Panc1 (cell line): ENCODE data around the gene LITAFD.

Experiments
- SIN3A ChIP-seq: IDR thresholded peaks from 2 replicates; pipeline ENCODE4 v1.6.1; 2012; ENCODE audit warnings: low read depth, mild to moderate bottlenecking, low read length, moderate library complexity, borderline replicate concordance; ENCODE audit not compliant: insufficient read depth
- TF ChIP-seq, protein P1 (sequence below): fragments of 450-650 bp; IDR thresholded peaks from 2 replicates; pipeline ENCODE4 v1.5.1; 2017; ENCODE audit warnings: mild to moderate bottlenecking
- TF ChIP-seq, protein P2 (sequence below), 2 experiments: IDR thresholded peaks; 2 replicates each; pipeline ENCODE4 v1.6.1; 2011 to 2012; ENCODE audit warnings: low read depth in 2 of 2, control low read depth in 1 of 2, low read length in 1 of 2, mild to moderate bottlenecking in 1 of 2, moderate library complexity in 1 of 2; ENCODE audit not compliant: insufficient read depth in 1 of 2

DNA sequence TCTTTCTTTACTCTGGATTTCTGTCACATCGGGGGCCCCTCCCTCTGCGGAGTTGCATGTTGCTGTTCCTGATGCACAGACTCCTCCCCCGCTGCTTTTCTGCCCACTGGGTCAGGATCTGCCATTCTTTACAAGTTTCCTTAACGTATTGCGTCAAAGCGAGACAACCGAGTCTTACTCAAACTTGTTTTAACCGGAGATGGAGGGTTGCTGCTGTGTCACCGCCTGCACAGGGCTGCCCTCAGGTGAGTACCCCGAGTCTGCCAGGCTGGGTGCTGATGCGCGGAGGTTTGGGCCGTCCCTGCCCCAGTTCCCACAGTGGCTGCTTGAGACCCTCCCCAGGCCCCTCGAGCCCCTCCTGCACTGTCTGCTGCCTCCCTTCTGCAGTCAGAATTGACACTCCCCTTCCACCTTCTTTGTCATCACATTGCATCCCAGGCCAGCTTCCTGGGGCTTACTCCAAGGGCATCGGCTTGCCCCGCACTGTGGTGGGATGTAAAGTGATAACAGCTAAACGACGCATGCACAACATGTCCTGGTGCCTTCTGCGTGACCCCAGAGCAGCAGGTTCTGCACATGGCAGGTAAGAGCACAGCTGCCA is 32.6 kb upstream of the LITAFD start:
- TF ChIP-seq SIN3A = no peak
- TF ChIP-seq, protein P1, sequence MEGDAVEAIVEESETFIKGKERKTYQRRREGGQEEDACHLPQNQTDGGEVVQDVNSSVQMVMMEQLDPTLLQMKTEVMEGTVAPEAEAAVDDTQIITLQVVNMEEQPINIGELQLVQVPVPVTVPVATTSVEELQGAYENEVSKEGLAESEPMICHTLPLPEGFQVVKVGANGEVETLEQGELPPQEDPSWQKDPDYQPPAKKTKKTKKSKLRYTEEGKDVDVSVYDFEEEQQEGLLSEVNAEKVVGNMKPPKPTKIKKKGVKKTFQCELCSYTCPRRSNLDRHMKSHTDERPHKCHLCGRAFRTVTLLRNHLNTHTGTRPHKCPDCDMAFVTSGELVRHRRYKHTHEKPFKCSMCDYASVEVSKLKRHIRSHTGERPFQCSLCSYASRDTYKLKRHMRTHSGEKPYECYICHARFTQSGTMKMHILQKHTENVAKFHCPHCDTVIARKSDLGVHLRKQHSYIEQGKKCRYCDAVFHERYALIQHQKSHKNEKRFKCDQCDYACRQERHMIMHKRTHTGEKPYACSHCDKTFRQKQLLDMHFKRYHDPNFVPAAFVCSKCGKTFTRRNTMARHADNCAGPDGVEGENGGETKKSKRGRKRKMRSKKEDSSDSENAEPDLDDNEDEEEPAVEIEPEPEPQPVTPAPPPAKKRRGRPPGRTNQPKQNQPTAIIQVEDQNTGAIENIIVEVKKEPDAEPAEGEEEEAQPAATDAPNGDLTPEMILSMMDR = no peak
- TF ChIP-seq, protein P2, sequence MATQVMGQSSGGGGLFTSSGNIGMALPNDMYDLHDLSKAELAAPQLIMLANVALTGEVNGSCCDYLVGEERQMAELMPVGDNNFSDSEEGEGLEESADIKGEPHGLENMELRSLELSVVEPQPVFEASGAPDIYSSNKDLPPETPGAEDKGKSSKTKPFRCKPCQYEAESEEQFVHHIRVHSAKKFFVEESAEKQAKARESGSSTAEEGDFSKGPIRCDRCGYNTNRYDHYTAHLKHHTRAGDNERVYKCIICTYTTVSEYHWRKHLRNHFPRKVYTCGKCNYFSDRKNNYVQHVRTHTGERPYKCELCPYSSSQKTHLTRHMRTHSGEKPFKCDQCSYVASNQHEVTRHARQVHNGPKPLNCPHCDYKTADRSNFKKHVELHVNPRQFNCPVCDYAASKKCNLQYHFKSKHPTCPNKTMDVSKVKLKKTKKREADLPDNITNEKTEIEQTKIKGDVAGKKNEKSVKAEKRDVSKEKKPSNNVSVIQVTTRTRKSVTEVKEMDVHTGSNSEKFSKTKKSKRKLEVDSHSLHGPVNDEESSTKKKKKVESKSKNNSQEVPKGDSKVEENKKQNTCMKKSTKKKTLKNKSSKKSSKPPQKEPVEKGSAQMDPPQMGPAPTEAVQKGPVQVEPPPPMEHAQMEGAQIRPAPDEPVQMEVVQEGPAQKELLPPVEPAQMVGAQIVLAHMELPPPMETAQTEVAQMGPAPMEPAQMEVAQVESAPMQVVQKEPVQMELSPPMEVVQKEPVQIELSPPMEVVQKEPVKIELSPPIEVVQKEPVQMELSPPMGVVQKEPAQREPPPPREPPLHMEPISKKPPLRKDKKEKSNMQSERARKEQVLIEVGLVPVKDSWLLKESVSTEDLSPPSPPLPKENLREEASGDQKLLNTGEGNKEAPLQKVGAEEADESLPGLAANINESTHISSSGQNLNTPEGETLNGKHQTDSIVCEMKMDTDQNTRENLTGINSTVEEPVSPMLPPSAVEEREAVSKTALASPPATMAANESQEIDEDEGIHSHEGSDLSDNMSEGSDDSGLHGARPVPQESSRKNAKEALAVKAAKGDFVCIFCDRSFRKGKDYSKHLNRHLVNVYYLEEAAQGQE (IDR thresholded peaks at IDR 0.05; ENCODE audit: insufficient read depth in 1 of 2, low read depth in 2 of 2, low read length in 1 of 2) = no peak
